CD4-positive, alpha-beta T cell treated with Interleukin-15 for 1 hour (primary cell): Measurements from ENCODE around the gene HECW1.

Experiments
- DNase-seq: peaks from one replicate; pipeline ENCODE4 v3.0.0-alpha.2; 2020

The HECW1 gene

GRCh38 chr7:43516581-43517342 is 404.3 kb downstream of the HECW1 start:
- DNase-seq, result no peak

GRCh38 chr7:43517464-43517863 is 405.0 kb downstream of the HECW1 start:
- DNase-seq, result no peak

GRCh38 chr7:43520201-43520600 is 407.8 kb downstream of the HECW1 start:
- no peak for DNase-seq

DNA sequence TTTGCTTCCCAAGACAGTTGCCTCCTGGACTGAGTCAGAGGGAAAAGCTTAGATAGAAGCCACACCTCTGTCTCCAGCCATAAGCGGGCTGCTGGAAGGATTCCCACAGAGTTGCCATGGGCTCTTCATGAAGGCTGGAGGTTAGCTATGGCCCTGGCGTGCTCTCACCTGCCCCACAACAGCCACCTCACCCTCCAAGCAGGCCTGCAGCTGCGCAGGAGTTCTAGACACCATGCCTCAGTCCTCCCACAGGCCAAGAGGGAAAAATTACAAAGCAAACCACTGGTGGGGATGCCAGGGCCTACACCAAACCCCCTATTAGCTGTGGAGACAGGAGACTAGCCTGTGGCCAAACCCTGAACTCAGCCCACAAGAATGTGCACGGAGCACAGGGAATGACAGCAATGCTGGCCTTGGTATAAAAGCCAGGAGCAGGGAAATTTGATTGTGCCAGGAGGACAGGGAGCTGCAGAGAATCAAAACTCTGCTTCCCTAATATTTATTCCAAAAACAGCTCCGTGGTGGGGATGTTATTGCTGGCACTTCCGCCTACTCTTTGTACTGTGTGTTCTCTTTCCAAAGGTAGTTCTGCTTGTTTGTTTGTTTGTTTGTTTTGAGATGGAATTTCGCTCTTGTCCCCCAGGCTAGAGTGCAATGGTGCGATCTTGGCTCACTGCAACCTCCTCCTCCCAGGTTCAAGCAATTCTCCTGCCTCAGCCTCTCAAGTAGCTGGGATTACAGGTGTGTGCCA is 410.1 kb downstream of the HECW1 start:
- no peak for DNase-seq

DNA sequence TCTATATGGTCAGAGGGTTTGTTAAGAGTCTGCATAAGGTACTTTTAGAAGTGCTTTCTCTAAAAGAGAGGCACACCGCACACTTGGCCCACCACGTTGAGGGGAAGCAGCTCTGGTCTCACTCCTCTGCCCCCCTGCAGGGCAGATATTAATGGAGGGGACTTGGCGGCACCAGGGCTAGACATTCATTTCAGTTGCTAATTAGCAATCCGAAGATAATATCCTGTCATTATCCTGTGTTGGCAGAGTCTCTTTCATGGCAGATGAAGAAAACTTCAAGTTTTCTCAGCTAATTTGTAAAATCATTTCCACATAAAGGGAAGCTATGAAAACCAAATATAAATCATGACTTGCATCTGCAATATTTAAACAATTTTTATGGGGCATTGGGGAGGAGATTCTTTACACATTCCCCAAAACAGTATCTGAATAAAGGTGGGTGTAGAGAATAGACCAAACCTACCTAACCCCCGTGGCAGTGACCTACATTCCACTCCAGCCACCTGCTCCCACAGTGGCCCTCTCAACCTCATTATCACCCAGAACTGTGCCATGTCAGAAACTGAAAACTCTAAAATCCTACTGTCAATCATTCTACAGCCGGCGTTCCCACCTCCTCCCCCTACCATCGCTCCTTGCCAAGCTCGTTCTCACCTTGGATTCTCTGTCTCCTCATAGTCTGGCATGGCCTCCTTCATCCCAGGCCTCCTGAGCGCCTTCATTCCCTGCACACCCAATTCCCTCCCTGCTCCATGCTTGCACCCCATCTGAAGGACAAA is 416.3 kb downstream of the HECW1 start:
- DNase-seq, result no peak

- DNase-seq, result no peak
These were observed 418.3 kb downstream of the HECW1 start for GRCh38 chr7:43530553-43531410.

- DNase-seq, result no peak
These were observed 419.3 kb downstream of the HECW1 start for GRCh38 chr7:43531700-43532099.

DNA sequence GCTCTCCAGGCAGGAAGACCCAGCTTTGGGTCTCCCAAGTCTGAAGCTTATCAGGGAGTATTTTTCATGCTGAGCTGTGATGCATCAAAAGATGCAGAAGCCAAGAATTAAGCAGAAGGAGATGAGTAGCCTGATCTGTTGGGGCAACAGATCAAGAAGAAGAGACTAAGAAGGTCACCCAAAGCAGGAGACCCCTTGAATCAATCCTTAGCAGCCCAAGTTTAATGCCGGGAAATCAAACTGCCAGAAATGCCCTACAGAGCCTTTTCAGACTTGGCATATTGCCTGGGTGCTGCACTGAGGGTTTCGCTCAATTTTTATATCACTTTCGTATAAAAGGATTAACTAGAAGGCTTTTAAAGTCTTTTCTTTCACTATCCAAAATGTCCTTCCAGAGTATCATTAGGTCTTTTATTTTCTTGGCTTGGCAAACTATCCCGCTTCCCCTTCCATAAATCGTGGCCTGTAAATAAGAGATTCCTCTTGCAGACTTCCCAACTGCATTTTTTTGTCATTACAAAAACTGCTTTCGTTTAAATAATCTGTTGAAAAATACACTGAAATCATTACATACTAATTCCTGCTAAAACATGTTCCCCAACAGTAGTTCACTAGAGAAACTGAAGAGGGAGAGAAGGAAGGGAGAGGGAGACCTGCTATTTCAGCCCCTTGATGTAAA is 421.5 kb downstream of the HECW1 start:
- DNase-seq, result no peak

- no peak for DNase-seq
These were observed 422.6 kb downstream of the HECW1 start for GRCh38 chr7:43535031-43535451.

- no peak for DNase-seq
These were observed 423.6 kb downstream of the HECW1 start for GRCh38 chr7:43535810-43536585.

DNA sequence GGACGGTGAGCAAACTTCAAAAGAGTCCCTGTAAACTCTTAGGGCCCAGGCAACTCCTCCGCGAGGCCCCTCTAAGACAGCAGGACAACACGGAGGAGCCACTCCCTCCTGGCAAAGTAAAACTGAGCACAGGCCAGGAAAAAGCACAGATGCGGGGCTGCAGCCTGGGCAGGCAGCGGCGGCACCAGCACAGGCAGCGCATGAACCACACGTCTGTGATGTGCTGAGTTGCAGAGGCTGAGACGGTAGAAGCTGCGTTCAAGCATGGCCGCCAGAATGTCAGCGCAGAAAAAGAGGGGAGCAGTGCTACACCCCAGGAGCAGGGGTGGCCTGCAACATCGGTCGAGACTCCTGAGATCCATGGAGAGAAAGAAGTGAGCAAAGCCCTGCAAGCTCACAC is 424.3 kb downstream of the HECW1 start:
- no peak for DNase-seq

DNA sequence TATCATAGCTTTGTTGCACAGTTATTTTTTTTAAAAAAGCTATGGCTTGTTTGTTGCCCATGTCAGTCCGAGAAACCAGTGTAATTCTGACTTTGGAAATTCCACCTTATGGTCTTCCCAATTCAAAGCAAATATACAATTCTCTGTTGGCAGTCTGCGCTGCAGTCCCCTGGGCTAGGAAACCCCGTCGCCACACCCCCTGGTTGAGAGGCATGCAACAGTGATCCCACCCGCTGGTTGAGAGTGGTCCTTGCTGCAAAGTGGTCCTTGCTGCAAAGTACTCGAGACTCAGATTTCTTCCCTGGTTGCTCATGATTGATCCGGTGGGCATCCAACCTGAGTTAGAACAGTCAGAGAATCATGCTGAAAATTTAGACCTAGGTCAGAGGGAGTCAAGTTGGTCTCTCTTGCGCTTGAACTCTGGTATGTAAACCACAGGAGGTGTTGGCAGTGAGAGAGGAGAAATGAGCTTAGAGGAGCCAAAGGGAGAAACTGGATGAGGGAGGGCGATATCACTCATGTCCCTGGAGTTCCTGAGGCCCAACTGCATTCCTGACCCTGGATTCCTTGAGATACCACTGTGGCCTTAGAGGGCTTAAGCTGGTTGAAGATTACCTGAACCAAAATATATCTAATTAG is 425.4 kb downstream of the HECW1 start:
- no peak for DNase-seq

- DNase-seq, result no peak
These were observed 425.9 kb downstream of the HECW1 start for GRCh38 chr7:43538404-43538771.

DNA sequence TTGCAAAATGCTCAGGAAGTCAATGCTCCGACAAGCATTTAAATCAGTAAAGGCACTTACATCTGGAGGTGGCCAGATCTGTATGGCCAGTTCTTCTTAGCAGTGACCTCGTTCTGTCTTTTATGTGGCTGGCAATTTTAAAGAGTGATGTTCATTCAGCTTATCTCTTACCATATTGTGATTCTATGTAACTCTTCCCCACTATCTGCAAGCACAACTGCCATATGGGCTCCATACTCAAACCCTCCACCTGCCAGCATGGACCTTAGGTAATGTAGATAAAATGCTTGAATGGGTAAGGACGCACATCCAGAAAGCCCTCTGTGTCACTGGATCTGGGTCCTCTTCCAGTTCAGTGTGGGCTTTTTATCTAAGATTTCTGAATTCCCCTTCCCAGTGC is 428.0 kb downstream of the HECW1 start:
- no peak for DNase-seq

DNA sequence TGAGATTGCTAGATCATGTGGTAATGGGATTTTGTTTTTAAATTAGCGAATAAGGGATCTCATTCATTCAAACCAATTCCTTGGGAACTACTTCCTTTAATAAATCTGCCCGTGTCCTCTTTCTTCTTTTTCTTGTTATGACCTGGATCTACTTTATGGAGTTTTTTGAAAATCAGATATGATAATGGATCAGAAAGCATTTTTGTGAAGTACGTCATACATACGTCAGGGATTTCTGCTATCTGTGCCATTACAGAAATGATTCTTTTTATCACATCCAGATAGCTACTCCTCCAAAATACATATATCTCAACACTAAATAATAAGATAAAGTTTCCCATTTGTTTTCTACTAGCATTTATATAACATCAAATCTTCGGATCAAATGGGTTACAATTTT is 430.3 kb downstream of the HECW1 start:
- no peak for DNase-seq

DNA sequence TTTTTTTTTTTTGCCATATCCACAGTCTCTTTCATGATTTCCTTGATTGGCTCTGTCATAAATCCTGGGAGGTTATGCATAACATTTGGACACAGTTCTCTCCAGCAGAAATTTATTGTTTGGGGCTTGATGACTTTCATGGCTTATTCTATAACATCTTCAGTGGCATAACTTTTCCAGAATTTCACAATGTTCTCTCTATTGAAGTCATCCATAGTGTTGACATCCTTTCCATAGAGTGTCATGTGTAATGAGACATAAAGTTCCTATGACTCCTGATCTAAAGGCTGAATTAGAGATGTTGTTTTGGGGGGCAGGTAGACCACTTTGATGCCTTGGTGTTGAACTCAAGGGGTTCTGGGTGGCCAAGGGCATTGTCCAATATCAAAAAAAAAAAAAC is 433.8 kb downstream of the HECW1 start:
- no peak for DNase-seq

DNA sequence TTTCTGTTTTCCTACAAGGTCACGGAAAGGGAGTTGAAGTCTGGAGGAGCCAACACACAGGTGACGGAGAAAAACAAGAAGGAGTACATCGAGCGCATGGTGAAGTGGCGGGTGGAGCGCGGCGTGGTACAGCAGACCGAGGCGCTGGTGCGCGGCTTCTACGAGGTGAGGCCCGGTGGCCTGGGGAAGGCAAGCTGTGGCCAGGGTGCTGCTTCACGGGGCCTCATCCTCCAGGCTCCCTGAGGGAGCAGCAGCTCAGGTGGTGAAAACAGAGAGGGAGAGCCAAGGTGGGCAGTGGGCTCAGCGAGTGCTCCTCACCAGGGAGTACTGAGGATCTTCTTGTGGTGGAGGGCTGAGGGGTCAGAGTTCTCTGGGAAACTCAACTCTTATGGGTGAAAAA is 438.0 kb downstream of the HECW1 start:
- no peak for DNase-seq

DNA sequence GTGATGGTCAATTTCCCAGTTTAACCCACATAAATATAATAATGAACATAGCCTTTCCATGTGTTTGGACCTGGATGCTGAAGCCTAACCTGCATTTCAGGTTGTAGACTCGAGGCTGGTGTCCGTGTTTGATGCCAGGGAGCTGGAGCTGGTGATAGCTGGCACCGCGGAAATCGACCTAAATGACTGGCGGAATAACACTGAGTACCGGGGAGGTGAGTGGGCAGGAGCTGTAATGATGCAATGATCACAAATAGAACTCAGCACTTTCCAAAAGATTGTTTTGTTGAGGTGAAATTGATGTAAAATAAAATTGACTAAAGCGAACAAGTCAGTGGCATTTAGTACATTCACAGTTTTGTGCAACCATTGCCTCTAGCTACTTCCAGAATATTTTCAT is 439.7 kb downstream of the HECW1 start:
- DNase-seq, result no peak

DNA sequence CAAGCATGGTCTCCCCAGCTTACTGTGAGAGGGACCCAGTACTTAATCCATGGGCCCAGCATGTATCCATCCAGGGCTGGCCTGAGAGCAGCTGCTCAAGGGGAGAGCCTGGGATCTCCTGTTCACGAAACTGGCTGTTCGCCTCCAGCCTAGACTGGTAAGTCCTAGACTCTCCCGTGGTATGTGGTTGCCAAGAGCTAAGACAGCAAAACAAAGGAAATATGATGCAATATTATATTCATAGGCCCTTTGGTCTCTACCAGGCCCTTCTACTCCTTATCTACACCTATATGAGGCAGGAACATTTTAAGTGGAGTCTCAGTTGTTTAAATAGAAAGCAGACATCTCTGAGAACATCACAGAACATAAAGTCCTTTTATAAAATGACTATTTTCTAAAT is 441.6 kb downstream of the HECW1 start:
- no peak for DNase-seq

DNA sequence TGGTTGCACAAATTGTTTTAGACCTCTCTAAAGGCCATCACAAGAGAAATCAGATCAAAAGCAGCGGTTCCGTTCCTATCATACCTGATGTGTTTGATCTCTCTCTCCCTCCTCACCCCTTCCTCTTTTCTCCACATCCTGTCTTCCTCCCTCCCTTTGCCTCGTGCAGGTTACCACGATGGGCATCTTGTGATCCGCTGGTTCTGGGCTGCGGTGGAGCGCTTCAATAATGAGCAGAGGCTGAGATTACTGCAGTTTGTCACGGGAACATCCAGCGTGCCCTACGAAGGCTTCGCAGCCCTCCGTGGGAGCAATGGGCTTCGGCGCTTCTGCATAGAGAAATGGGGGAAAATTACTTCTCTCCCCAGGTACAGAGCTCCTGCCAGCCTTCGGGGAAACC is 442.0 kb downstream of the HECW1 start:
- no peak for DNase-seq
